OCI-LY7 (cell line): Measurements from ENCODE around the gene LYRM1. TPM values are rescaled to one million over a fixed set of nuclear protein-coding genes. Genes with fewer than 3 reads are reported as not detected.
"Not testable (repeated sequence)": the region's sequence is repeated elsewhere in the genome, so short reads cannot be mapped to it uniquely, and the experiment has no call there.

Experiments
- BruUV-seq: library from RNA; stranded (reverse); fragments of 400-500 nt; replicated peaks from 2 replicates; lab custom pipeline; 2021; lab: Mats Ljungman, UMichigan
- CTCF ChIA-PET: fragments of 300-600 bp; sonication (Branson Sonifier 250); formaldehyde crosslinking; loops from one replicate; lab custom pipeline; 2022; ENCODE audit warnings: antibody characterized with exemption; ENCODE audit not compliant: unreplicated experiment; lab: Charles Lee
- POLR2A ChIA-PET: fragments of 300-600 bp; sonication (Branson Sonifier 250); formaldehyde crosslinking; loops from one replicate; lab custom pipeline; 2022; ENCODE audit warnings: antibody characterized with exemption; lab: Charles Lee
- DNase-seq: peaks from one replicate; pipeline ENCODE4 v3.0.0-alpha.2; 2015; ENCODE audit warnings: low spot score
- H2AFZ ChIP-seq: fragments of 200-600 bp; sonication (generic), shearing (Covaris generic); 2 replicates; pipeline ENCODE4 v1.6.1; 2014; ENCODE audit warnings: mild to moderate bottlenecking, antibody characterized with exemption, low read length, moderate library complexity
- H3K27ac ChIP-seq: fragments of 200-600 bp; sonication (generic); 2 replicates; pipeline ENCODE4 v1.5.1; 2014; ENCODE audit warnings: mixed run types, low read depth, mild to moderate bottlenecking, moderate library complexity, low read length, inconsistent platforms; ENCODE audit not compliant: poor library complexity, severe bottlenecking
- H3K36me3 ChIP-seq: fragments of 200-600 bp; sonication (generic); 2 replicates; pipeline ENCODE4 v1.6.1; 2014; ENCODE audit warnings: mild to moderate bottlenecking, antibody characterized with exemption, low read length, moderate library complexity, mixed read lengths; ENCODE audit not compliant: insufficient read depth
- H3K4me1 ChIP-seq: fragments of 200-600 bp; sonication (generic); 2 replicates; pipeline ENCODE4 v1.5.1; 2014; ENCODE audit warnings: mild to moderate bottlenecking, low read length; ENCODE audit not compliant: insufficient read depth, poor library complexity, severe bottlenecking
- H3K4me2 ChIP-seq: fragments of 200-600 bp; sonication (generic); 2 replicates; pipeline ENCODE4 v1.6.1; 2014; ENCODE audit warnings: mild to moderate bottlenecking, low read length
- H3K4me3 ChIP-seq: fragments of 200-600 bp; sonication (generic); 2 replicates; pipeline ENCODE4 v1.5.1; 2014; ENCODE audit warnings: mild to moderate bottlenecking, low read depth, low read length; ENCODE audit not compliant: poor library complexity, severe bottlenecking
- H3K79me2 ChIP-seq: fragments of 200-600 bp; sonication (generic); 2 replicates; pipeline ENCODE4 v1.6.1; 2016; ENCODE audit warnings: low read depth, mild to moderate bottlenecking, low read length, moderate library complexity, mixed read lengths; ENCODE audit not compliant: insufficient read depth
- H3K9me2 ChIP-seq: fragments of 200-600 bp; sonication (generic); 2 replicates; pipeline ENCODE4 v1.6.1; 2016; ENCODE audit warnings: mild to moderate bottlenecking, low read length, mixed read lengths; ENCODE audit not compliant: insufficient read depth
- H3K9me3 ChIP-seq: fragments of 200-600 bp; sonication (generic); 2 replicates; pipeline ENCODE4 v1.6.1; 2014; ENCODE audit warnings: mild to moderate bottlenecking, mixed run types, low read length, mixed read lengths
- H4K20me1 ChIP-seq: fragments of 200-600 bp; sonication (generic); 2 replicates; pipeline ENCODE4 v1.6.1; 2014; ENCODE audit warnings: mild to moderate bottlenecking, antibody characterized with exemption, low read length, moderate library complexity, mixed read lengths; ENCODE audit not compliant: insufficient read depth
- EZH2phosphoT487 ChIP-seq: fragments of 200-600 bp; sonication (generic); IDR thresholded peaks from 2 replicates; pipeline ENCODE4 v1.6.1; 2018; ENCODE audit warnings: low read depth, borderline replicate concordance, mild to moderate bottlenecking, mixed run types, antibody characterized with exemption, low read length, moderate library complexity, mixed read lengths
- intact Hi-C: fragments of 100-400 bp; cut with micrococcal nuclease; formaldehyde crosslinking; loops from one replicate; pipeline ENCODE4 v1.10.0; 2022; ENCODE audit not compliant: unreplicated experiment
- total RNA-seq, 2 experiments: library from RNA; depleted of rRNA in 1 of 2; stranded (reverse); fragments of >200 nt in 1 of 2; shearing (Covaris generic) in 1 of 2; gene quantifications; 2 replicates each; pipeline ENCODE4 v1.2.3, GENCODE V29; 2014 to 2022
- TF ChIP-seq, protein P1 (sequence below): fragments of 200-600 bp; sonication (generic); conservative IDR thresholded peaks from 2 replicates; pipeline ENCODE4 v1.5.1; 2014; ENCODE audit warnings: mild to moderate bottlenecking, antibody characterized with exemption, low read length, moderate library complexity, mixed read lengths

LYRM1 gene
- total RNA-seq, 2 experiments from 2014 or later = 23.3 to 24.0 TPM

DNA sequence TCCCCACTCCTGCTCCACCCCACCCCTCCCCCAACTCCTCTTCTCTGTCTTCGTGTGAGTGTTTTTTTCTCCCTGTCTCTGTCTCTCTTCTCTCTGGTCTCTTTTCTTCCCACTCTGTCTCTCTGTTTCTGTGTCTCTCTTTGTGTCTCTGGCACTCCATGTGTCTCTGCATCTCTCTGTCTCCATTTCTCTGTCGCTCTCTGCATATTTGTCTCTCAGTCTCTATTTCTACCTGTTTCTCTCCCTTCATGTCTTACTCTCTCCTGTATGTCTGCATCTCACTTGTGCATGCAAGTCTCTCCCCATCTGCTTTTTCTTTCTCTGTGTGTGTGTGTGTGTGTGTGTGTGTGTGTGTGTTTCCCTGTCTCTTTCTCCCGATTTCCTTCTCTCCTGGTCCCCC, 68.2 kb downstream of the LYRM1 start:
- intact Hi-C loops = no loop called here
- Histone ChIP-seq H3K79me2 (no peaks in the 10 kb centered on the region), H3K9me3 (no peaks in the 10 kb centered on the region), H3K4me2 (no peak overlapping the region), H3K4me1 (no peaks in the 10 kb centered on the region), H3K9me2 (no peaks in the 10 kb centered on the region), H3K36me3 (no peaks in the 10 kb centered on the region), H3K4me3 (no peak overlapping the region), H3K27ac (no peak overlapping the region), H2AFZ (no peak overlapping the region), H4K20me1 (no peaks in the 10 kb centered on the region)
- TF ChIP-seq, protein P1, sequence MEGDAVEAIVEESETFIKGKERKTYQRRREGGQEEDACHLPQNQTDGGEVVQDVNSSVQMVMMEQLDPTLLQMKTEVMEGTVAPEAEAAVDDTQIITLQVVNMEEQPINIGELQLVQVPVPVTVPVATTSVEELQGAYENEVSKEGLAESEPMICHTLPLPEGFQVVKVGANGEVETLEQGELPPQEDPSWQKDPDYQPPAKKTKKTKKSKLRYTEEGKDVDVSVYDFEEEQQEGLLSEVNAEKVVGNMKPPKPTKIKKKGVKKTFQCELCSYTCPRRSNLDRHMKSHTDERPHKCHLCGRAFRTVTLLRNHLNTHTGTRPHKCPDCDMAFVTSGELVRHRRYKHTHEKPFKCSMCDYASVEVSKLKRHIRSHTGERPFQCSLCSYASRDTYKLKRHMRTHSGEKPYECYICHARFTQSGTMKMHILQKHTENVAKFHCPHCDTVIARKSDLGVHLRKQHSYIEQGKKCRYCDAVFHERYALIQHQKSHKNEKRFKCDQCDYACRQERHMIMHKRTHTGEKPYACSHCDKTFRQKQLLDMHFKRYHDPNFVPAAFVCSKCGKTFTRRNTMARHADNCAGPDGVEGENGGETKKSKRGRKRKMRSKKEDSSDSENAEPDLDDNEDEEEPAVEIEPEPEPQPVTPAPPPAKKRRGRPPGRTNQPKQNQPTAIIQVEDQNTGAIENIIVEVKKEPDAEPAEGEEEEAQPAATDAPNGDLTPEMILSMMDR = no peak
- TF ChIP-seq EZH2phosphoT487 = no peak
- no TSS peak for BruUV-seq
- POLR2A ChIA-PET = no interaction called here
- CTCF ChIA-PET = no interaction called here
- DNase-seq = no peak

DNA sequence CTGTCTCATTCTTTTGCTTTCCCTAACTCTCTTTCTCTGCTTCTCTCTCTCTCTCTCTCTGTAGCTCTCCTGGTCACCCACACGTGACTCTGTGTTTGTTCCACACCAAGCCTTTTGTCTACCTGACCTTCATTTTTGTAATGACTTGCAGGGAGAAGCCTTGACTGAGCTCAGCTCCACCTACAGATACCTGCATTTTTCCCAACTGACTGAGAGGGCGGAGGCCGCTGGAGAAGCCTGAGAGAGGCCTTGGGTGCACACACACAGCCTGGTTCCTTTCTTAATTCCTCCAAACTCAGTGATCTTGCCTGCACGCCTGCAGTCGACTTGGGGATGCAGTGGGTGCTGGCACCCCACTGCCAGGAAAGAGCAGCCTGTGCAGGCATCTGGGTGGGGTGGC, 68.8 kb downstream of the LYRM1 start:
- H3K27ac ChIP-seq = no peak overlapping the region
- no peaks in the 10 kb centered on the region for H3K36me3 ChIP-seq
- BruUV-seq = no TSS peak
- ChIA-PET POLR2A (no interaction called here), CTCF (no interaction called here)
- H3K4me2 ChIP-seq = no peak overlapping the region
- no peaks in the 10 kb centered on the region for H3K9me2 ChIP-seq
- no peaks in the 10 kb centered on the region for H4K20me1 ChIP-seq
- intact Hi-C loops = no loop called here
- H3K9me3 ChIP-seq = no peaks in the 10 kb centered on the region
- H3K79me2 ChIP-seq = no peaks in the 10 kb centered on the region
- H2AFZ ChIP-seq = no peak overlapping the region
- no peak for DNase-seq
- H3K4me1 ChIP-seq = no peaks in the 10 kb centered on the region
- TF ChIP-seq EZH2phosphoT487 = no peak
- TF ChIP-seq, protein P1 = no peak
- no peak overlapping the region for H3K4me3 ChIP-seq

DNA sequence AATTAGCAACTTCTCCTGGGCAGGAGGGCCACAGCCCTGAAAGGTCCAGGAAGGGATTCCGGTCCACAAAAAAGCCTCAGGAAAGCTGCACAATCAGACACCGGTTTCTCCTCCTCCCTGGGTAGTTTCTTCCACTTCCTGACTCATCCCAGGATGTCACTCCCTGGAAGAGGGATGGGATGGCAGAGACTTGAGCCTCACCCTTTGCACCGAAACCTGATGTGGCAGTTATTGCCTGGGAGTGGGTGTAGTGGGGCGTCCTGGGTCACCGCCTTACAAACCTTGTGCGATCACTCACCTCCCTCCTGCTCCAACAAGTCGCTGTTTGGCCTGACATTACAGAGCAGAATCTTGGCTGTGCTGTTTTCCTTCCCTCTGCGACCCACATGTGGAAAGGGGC, 70.8 kb downstream of the LYRM1 start:
- Histone ChIP-seq H3K4me3 (no peak overlapping the region), H4K20me1 (no peaks in the 10 kb centered on the region), H2AFZ (no peak overlapping the region), H3K9me3 (no peaks in the 10 kb centered on the region), H3K4me1 (no peaks in the 10 kb centered on the region), H3K4me2 (no peak overlapping the region), H3K9me2 (no peaks in the 10 kb centered on the region), H3K79me2 (no peaks in the 10 kb centered on the region), H3K36me3 (no peaks in the 10 kb centered on the region), H3K27ac (no peak overlapping the region)
- no peak for DNase-seq
- ChIA-PET CTCF (no interaction called here), POLR2A (no interaction called here)
- TF ChIP-seq, protein P1 = no peak
- no peak for TF ChIP-seq EZH2phosphoT487
- no TSS peak for BruUV-seq
- intact Hi-C loops = no loop called here

DNA sequence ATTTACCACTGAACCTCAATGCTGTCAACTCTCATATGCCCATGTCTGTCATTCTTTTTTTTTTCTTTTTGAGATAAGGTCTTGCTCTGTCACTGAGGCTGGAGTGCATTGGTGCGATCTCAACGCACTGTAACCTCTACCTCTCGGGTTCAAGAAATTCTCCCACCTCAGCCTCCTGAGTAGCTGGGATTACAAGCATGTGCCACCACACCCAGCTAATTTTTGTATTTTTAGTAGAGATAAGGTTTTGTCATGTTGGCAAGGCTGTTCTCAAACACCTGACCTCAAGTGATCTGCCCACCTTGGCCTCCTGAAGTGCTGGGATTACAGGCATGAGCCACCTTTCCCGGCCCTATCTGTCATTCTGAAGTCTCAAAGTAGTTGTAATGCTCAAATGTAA, 72.6 kb downstream of the LYRM1 start:
- intact Hi-C loops = not testable (repeated sequence)

More for the DNA sequence above, 72.6 kb downstream of the LYRM1 start:
- H3K9me2 ChIP-seq, H3K36me3 ChIP-seq, H3K79me2 ChIP-seq, CTCF ChIA-PET, H2AFZ ChIP-seq, H3K4me2 ChIP-seq, H3K9me3 ChIP-seq, BruUV-seq, H3K27ac ChIP-seq, H3K4me1 ChIP-seq, DNase-seq, H3K4me3 ChIP-seq, H4K20me1 ChIP-seq: not testable (repeated sequence)
- POLR2A ChIA-PET = interaction anchor here (0.6 kb wide), 1 partner anchor 862 kb away, joined by 3 read pairs; no protein-coding TSS in a partner anchor
